ENCODE data around the gene SLC16A11. TPM values are rescaled to one million over a fixed set of nuclear protein-coding genes. Genes with fewer than 3 reads are reported as not detected.

Gene SLC16A11
- total RNA-seq, 1 donor from 2014 or later, result not detected

DNA sequence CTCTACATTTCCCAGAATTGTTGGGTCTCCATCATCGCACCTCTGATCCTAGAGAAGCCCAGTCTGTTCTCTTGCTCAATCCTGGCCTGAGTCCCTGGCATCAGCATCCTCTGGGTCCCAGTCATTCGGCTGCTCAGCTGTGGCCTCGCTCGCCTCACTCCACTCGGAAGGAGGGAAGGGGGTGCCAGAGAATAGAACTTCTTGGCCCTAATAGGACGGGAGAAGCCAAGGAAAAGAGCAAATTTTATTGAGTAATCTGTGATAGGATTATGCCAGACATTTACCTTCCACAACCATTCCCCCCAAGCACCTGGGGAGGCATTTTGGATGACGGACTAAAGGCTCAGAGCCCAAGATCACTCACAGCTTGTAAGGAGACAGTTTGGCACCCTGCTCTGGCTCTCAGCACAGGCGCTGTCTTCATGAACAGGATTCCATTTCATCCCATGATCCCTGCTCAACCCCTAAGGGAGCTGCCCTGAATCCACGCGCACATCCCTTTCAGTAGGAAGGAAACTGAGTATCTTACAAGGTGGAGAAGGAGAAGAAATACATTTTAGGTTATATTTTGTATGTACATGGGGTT lies 36.7 kb upstream of the SLC16A11 start:
- H3K27me3 Mint-ChIP-seq (ENCODE audit: insufficient read depth, low read depth), result peaks cover 32% of the 10 kb centered on the region
- Histone ChIP-seq H3K79me2 (ENCODE audit: low read depth) (no peaks in the 10 kb centered on the region), H4K20me1 (ENCODE audit: low read depth) (no peaks in the 10 kb centered on the region), H3K4me2 (no peak overlapping the region), H3K9me3 (ENCODE audit: low read depth) (no peaks in the 10 kb centered on the region), H3K9ac (no peak overlapping the region), H3K4me3 (no peak overlapping the region), H3K4me1 (no peaks in the 10 kb centered on the region), H3K27ac (no peak overlapping the region), H3K27me3 (no peaks in the 10 kb centered on the region), H3F3A (ENCODE audit: low read depth) (no peaks in the 10 kb centered on the region), H2AFZ (replicated peaks) (no peak overlapping the region), H3K36me3 (no peaks in the 10 kb centered on the region)
- no peak overlapping the region for H3K27ac Mint-ChIP-seq
- H3K36me3 Mint-ChIP-seq, result no peaks in the 10 kb centered on the region
- no peak for DNase-seq (ENCODE audit: low spot score)
- H3K4me1 Mint-ChIP-seq, result no peaks in the 10 kb centered on the region
- TF ChIP-seq, protein P1, sequence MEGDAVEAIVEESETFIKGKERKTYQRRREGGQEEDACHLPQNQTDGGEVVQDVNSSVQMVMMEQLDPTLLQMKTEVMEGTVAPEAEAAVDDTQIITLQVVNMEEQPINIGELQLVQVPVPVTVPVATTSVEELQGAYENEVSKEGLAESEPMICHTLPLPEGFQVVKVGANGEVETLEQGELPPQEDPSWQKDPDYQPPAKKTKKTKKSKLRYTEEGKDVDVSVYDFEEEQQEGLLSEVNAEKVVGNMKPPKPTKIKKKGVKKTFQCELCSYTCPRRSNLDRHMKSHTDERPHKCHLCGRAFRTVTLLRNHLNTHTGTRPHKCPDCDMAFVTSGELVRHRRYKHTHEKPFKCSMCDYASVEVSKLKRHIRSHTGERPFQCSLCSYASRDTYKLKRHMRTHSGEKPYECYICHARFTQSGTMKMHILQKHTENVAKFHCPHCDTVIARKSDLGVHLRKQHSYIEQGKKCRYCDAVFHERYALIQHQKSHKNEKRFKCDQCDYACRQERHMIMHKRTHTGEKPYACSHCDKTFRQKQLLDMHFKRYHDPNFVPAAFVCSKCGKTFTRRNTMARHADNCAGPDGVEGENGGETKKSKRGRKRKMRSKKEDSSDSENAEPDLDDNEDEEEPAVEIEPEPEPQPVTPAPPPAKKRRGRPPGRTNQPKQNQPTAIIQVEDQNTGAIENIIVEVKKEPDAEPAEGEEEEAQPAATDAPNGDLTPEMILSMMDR (IDR thresholded peaks at IDR 0.05), result no peak
- no peak for TF ChIP-seq EZH2phosphoT487 (IDR thresholded peaks at IDR 0.05)
- no peak for TF ChIP-seq EZH2 (IDR thresholded peaks at IDR 0.05)
- peaks cover 13% of the 10 kb centered on the region for H3K9me3 Mint-ChIP-seq
- H3K4me3 Mint-ChIP-seq, result peak overlapping the region; percentile 75

DNA sequence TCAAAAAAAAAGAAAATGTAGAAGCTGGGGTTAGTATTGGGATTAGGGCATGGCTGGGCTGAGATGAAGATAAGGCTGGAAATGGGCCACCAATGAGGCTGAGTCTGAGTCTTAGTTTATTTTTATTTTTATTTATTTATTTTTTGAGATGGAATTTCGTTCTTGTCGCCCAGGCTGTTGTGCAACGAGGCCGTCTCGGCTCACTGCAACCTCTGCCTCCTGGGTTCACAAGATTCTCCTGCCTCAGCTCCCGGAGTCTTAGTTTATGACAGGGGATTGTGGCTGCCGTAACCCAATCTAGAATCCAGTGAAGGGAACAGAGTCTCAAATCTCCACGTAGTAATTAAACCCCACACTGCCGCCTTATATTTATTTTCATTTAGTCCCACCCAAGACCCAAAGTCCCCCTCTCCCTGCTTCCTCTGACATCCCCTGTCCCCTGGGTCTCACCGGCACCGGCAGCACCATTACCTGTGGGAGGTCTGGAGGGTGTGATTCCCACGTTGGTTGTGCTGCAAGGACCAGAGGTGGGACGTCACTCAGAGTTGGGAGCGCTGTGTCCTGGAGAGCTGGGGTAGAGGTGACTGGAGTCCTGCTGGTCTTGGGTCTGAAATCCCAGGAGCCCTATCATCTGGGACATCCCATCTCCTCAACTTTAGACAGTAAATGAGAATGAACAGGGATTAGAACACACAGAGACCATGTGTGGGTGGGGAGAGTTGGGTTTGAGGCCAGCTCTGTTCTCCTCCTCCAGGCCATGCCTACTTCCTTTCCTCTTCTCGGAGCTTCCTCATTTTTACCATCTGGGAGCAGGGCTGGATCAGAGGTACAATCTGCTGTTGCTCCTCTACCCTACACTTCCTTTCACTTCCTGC lies 35.9 kb upstream of the SLC16A11 start, which contains the start of gene CLEC10A:
CLEC10A (minus strand) TSS at position 671 of the 875 bp plus-strand sequence. CDS start 1,439 bp downstream, outside the sequence.
- TF ChIP-seq EZH2phosphoT487 (IDR thresholded peaks at IDR 0.05) (no peak), EZH2 (IDR thresholded peaks at IDR 0.05) (no peak)
- TF ChIP-seq, protein P1 (IDR thresholded peaks at IDR 0.05), result no peak
- H3K4me3 Mint-ChIP-seq, result peak within 1 kb of the TSS; percentile 75
- H3K9ac ChIP-seq, result no peak within 1 kb of the TSS
- no peaks in the 10 kb centered on the region for H3K4me1 Mint-ChIP-seq
- DNase-seq (ENCODE audit: low spot score), result no peak
- peaks cover 13% of the 10 kb centered on the region for H3K9me3 Mint-ChIP-seq
- H3K79me2 ChIP-seq (ENCODE audit: low read depth), result no peaks in the 10 kb centered on the region
- H4K20me1 ChIP-seq (ENCODE audit: low read depth), result no peaks in the 10 kb centered on the region
- H3F3A ChIP-seq (ENCODE audit: low read depth), result no peaks in the 10 kb centered on the region
- H3K27ac ChIP-seq, result no peak within 1 kb of the TSS
- no peaks in the 10 kb centered on the region for H3K4me1 ChIP-seq
- no peak within 1 kb of the TSS for H3K27ac Mint-ChIP-seq
- H3K36me3 Mint-ChIP-seq, result no peaks in the 10 kb centered on the region
- H3K27me3 Mint-ChIP-seq (ENCODE audit: insufficient read depth, low read depth), result peaks cover 33% of the 10 kb centered on the region
- no peak within 1 kb of the TSS for H3K4me2 ChIP-seq
- no peaks in the 10 kb centered on the region for H3K36me3 ChIP-seq
- no peak within 1 kb of the TSS for H2AFZ ChIP-seq (replicated peaks)
- H3K27me3 ChIP-seq, result no peaks in the 10 kb centered on the region
- H3K4me3 ChIP-seq, result no peak within 1 kb of the TSS
- H3K9me3 ChIP-seq (ENCODE audit: low read depth), result no peaks in the 10 kb centered on the region

DNA sequence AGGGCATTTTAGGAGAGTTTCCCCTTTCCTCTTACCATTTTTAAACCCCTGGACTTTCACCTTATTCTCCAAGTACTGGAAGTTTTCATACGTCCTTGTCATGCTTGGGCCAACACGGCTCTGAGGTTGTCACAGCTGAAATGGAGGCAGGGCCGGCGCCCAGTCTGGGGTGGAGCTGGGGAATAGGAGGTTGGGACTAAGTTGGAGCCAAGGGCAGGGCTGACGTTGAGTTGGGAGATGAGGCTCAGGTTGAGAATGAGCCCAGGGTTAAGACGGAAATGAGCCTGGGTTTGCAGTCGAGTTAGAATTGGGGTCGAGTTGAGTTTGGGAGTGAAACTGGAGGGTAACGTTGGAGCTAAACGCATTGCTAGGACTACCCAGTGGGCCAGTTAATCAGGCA lies 34.8 kb upstream of the SLC16A11 start:
- TF ChIP-seq EZH2phosphoT487 (IDR thresholded peaks at IDR 0.05) (no peak), EZH2 (IDR thresholded peaks at IDR 0.05) (no peak)
- TF ChIP-seq, protein P1 (IDR thresholded peaks at IDR 0.05), result no peak
- no peaks in the 10 kb centered on the region for H3K9me3 ChIP-seq (ENCODE audit: low read depth)
- no peaks in the 10 kb centered on the region for H4K20me1 ChIP-seq (ENCODE audit: low read depth)
- H3K4me3 Mint-ChIP-seq, result no peak overlapping the region
- no peak overlapping the region for H3K27ac ChIP-seq
- DNase-seq (ENCODE audit: low spot score), result no peak
- no peaks in the 10 kb centered on the region for H3K79me2 ChIP-seq (ENCODE audit: low read depth)
- no peak overlapping the region for H2AFZ ChIP-seq (replicated peaks)
- no peaks in the 10 kb centered on the region for H3K4me1 Mint-ChIP-seq
- H3K27ac Mint-ChIP-seq, result no peak overlapping the region
- no peak overlapping the region for H3K4me3 ChIP-seq
- H3K36me3 ChIP-seq, result no peaks in the 10 kb centered on the region
- H3K27me3 ChIP-seq, result no peaks in the 10 kb centered on the region
- H3F3A ChIP-seq (ENCODE audit: low read depth), result no peaks in the 10 kb centered on the region
- no peaks in the 10 kb centered on the region for H3K4me1 ChIP-seq
- H3K9ac ChIP-seq, result no peak overlapping the region
- H3K9me3 Mint-ChIP-seq, result peaks cover 13% of the 10 kb centered on the region
- peaks cover 34% of the 10 kb centered on the region for H3K27me3 Mint-ChIP-seq (ENCODE audit: insufficient read depth, low read depth)
- H3K4me2 ChIP-seq, result no peak overlapping the region
- H3K36me3 Mint-ChIP-seq, result no peaks in the 10 kb centered on the region
